MV-4-11 (cell line): ENCODE data around the gene MRPL4.
"Not testable (repeated sequence)": the region's sequence is repeated elsewhere in the genome, so short reads cannot be mapped to it uniquely, and the experiment has no call there.

ENCODE experiments used
- DNase-seq: peaks from one replicate; lab custom pipeline; 2025; lab: John Stamatoyannopoulos, UW

Gene MRPL4

GRCh38 chr19:10262771-10263170, 10.8 kb downstream of the MRPL4 start:
- no peak for DNase-seq

DNA sequence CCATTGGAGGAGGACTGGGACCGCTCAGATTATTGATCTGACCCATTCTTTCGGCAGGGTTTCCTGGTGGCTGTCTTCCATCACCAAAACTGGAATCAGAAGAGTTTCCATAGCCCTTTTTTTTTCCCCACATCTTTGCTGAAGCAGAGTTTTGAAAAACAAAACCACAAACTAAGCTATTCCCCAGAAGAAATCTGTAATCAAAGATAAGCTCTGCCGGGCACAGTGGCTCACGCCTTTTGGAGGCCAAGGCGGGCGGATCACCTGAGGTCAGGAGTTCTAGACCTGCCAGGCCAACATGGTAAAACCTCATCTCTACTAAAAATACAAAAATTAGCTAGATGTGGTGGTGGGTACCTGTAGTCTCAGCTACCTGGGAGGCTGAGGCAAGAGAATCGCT, 14.7 kb downstream of the MRPL4 start:
- DNase-seq, result no peak

- no peak for DNase-seq
Measured at GRCh38 chr19:10268071-10268470, 16.1 kb downstream of the MRPL4 start.

GRCh38 chr19:10269333-10270179, 17.5 kb downstream of the MRPL4 start:
- peak; percentile 80 for DNase-seq

- peak; percentile 97 for DNase-seq
Measured at GRCh38 chr19:10270180-10270615, 18.2 kb downstream of the MRPL4 start.

DNA sequence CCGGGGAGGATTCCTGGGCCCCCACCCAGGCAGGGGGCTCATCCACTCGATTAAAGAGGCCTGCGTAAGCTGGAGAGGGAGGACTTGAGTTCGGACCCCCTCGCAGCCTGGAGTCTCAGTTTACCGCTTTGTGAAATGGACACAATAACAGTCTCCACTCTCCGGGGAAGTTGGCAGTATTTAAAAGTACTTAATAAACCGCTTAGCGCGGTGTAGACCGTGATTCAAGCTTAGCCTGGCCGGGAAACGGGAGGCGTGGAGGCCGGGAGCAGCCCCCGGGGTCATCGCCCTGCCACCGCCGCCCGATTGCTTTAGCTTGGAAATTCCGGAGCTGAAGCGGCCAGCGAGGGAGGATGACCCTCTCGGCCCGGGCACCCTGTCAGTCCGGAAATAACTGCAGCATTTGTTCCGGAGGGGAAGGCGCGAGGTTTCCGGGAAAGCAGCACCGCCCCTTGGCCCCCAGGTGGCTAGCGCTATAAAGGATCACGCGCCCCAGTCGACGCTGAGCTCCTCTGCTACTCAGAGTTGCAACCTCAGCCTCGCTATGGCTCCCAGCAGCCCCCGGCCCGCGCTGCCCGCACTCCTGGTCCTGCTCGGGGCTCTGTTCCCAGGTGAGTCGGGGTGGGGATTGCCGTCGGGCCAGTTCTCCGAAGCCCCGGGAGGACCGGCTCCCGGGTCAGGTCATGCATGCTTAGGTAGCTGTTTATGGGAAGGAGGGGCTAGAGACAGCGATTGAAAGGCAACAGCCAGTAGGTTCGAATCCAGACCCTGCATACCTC, 18.8 kb downstream of the MRPL4 start, which contains the start of gene ICAM1:
TSS of gene ICAM1 (plus strand) at position 505 of the 779 bp plus-strand sequence. CDS start at position 545, 40 bp downstream.
- peak; percentile 74 for DNase-seq

DNA sequence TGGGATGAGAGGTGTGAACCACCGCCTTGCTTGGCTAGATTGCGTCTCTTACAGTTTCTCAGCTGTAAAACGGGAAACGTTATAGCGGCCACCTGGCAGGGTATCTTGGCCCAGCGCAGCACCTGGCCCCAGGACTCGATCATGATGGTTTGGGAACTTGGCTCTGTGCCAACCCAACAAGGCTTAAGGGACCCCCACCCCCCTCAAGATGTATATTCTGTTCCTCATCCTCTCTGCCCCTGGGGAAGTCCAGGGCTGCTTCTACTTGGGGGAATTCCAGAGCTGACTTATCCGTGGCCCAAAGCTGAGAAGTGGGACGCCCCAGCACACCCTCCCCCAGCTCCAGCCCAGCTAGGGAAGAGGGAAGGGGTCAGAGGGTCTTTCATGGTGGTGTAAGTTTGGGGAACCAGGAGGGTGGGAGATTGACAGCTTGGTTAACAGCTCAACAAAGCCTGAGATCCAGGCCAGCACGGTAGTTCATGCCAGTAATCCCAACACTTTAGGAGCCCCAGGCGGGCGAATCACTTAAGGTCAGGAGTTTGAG, 19.6 kb downstream of the MRPL4 start:
- DNase-seq, result peak; percentile 42

DNA sequence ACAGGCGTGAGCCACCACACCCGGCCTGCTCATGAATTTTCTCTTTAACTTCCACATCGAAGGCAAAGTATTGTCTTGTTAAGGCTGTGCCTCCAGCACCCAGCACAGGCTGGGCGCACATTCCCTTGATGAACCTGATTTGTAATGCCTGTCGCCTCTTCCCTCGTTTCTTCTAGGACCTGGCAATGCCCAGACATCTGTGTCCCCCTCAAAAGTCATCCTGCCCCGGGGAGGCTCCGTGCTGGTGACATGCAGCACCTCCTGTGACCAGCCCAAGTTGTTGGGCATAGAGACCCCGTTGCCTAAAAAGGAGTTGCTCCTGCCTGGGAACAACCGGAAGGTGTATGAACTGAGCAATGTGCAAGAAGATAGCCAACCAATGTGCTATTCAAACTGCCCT, 22.6 kb downstream of the MRPL4 start:
- DNase-seq, result no peak

DNA sequence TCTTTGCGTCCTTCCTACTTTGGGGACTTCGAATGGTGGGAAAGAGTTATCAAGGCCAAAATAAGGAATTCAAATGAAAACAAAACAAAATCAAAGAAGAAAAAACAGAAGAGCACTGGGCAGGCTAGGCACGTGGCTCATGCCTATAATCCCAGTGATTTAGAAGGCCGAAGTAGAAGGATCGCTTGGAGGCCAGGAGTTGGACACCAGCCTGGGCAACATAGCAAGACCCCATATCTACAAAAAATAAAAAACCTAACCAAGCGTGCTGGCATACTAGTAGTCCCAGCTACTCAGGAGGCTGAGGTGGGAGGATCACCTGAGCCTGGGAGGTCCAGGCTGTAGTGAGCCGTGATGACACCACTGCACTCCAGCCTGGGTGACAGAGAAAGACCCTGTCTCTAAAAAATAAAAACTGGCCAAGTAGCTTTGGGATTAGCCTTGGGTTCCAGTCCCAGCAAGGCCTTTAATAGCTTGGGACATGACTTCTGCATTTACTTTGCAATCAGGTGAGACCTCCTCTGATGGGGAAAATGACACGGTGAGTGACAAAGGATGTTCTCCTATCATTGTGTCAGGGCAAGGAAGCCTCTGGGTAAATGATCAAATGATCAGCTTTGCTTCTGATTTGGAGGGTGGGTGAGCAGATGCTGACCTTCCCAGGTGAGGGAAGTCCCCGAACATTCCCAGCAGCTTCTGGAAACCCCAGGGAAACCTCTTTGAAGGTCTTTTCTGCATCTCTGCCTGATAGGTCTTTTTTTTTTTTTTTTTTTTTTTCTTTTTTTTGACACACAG, 26.0 kb downstream of the MRPL4 start:
- DNase-seq, result no peak

DNA sequence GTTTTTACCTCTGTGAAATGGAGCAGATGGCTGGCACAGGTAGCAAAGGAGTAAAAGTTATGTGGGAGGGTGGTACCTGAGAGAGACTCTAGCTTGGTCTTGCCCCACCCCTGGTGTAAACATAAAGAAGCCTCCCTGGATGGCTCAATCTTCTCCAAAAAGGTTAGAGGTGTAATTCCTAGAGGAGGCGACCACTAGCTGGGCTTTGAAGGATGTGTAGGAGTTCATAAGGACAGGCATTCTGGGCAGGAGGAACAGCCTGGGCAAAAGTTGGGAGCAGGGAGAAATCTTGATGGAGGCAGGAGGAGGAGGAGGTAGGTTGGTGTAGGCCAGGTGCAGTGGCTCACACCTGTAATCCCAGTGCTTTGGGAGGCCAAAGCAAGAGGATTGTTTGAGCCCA, 26.9 kb downstream of the MRPL4 start:
- DNase-seq, result no peak

DNA sequence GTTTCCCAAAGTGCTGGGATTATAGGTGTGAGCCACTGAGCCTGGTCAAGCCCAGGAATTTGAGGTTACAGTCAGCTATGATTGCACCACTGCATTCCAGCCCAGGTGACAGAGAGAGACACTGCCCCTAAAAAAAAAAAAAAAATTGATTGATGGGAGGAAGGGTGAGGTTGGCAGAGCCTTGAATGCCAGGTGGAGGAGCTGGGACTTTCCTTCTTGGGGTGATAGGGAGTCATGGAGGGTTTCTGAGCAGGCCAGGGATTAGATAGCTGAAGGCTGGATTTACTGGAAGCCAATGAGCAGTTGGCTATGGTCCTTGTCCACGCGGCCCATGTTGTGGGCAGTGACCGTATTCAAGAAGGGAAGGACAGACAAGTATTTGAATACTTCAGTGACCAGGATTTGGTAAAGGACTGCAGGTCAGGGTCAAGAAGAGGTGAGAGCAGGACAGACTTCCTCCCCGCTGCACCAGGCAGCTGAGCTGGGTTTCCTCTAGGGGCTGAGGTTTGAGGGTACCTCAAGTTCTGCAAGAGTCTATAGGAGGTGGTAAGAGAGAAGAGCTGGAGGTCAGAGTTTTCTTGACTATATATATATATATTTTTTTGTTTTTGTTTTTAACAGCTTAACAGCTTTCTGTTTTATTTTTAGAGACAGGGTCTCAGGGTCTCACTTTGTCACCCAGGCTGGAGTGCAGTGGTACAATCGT, 27.9 kb downstream of the MRPL4 start:
- DNase-seq, result peak; percentile 59

GRCh38 chr19:10282043-10282442, 30.0 kb downstream of the MRPL4 start:
- not testable (repeated sequence) for DNase-seq

DNA sequence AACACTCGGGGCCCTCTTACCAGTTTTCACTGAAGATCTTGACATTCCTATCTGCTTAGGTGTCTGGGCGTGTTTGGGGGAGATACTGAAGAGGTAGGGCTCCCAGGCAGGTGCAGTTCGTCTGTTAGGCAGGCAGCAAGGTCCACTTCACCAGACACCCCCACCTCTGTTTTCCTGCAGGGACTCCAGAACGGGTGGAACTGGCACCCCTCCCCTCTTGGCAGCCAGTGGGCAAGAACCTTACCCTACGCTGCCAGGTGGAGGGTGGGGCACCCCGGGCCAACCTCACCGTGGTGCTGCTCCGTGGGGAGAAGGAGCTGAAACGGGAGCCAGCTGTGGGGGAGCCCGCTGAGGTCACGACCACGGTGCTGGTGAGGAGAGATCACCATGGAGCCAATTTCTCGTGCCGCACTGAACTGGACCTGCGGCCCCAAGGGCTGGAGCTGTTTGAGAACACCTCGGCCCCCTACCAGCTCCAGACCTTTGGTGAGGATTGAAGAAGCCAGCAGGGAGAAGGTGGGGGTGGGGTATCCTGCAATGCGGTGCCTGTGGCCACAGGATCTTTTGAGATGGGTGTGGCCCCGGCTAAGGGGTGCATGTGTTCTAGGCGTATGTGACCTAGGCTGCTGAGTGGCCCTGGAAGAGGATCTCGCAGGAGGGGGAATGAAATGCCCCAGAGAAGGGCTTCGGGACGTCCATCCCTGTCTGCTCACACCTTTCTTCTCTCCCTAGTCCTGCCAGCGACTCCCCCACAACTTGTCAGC, 31.5 kb downstream of the MRPL4 start:
- DNase-seq, result no peak

DNA sequence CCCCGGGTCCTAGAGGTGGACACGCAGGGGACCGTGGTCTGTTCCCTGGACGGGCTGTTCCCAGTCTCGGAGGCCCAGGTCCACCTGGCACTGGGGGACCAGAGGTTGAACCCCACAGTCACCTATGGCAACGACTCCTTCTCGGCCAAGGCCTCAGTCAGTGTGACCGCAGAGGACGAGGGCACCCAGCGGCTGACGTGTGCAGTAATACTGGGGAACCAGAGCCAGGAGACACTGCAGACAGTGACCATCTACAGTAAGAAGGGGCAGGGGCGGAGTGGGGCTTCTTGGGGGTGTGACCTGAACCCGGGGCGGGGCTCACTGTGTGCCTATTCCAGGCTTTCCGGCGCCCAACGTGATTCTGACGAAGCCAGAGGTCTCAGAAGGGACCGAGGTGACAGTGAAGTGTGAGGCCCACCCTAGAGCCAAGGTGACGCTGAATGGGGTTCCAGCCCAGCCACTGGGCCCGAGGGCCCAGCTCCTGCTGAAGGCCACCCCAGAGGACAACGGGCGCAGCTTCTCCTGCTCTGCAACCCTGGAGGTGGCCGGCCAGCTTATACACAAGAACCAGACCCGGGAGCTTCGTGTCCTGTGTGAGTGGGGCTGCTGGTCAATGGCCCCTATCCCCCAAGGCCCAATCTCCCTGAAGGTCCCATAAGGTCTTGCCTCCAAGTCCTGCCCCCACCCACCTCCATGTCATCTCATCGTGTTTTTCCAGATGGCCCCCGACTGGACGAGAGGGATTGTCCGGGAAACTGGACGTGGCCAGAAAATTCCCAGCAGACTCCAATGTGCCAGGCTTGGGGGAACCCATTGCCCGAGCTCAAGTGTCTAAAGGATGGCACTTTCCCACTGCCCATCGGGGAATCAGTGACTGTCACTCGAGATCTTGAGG, 32.3 kb downstream of the MRPL4 start:
- no peak for DNase-seq

- DNase-seq, result no peak
Measured at GRCh38 chr19:10284960-10285278, 32.9 kb downstream of the MRPL4 start.

GRCh38 chr19:10285393-10285792, 33.4 kb downstream of the MRPL4 start:
- DNase-seq, result peak; percentile 46

- peak; percentile 91 for DNase-seq
Measured at GRCh38 chr19:10286803-10287737, 35.1 kb downstream of the MRPL4 start, which contains the start of gene ICAM4. TSS of gene ICAM4 (plus strand) at chr19:10286955. CDS start at chr19:10287013, 58 bp downstream.

GRCh38 chr19:10288662-10289166, 36.7 kb downstream of the MRPL4 start:
- no peak for DNase-seq
